CD4-positive, alpha-beta T cell (primary cell): ENCODE measurements around the gene C8G. TPM values are rescaled to one million over a fixed set of nuclear protein-coding genes. Genes with fewer than 3 reads are reported as not detected.

Experiments
- ATAC-seq: fragments of 200-7000 bp; cut with Tn5 transposase; one replicate; pipeline ENCODE4 v1.10.0; 2022; ENCODE audit warnings: mild to moderate bottlenecking; ENCODE audit not compliant: poor library complexity
- CTCF ChIA-PET: fragments of 350-600 bp; sonication (Branson Sonifier 250); formaldehyde crosslinking; loops from one replicate; lab custom pipeline; 2021; ENCODE audit warnings: antibody characterized with exemption, inconsistent platforms; lab: Charles Lee
- POLR2A ChIA-PET: fragments of 350-600 bp; sonication (Branson Sonifier 250); formaldehyde crosslinking; loops from one replicate; lab custom pipeline; 2021; ENCODE audit warnings: antibody characterized with exemption, inconsistent platforms; lab: Charles Lee
- DNase-seq, 14 experiments: peaks; one replicate each; pipeline ENCODE4 v3.0.0-alpha.2; 2013 to 2020; ENCODE audit warnings: mixed read lengths in 2 of 14
- H3K27ac ChIP-seq, 2 donors: one replicate each; pipeline versions ENCODE4 v1.5.1 to v1.7.0; 2013; ENCODE audit warnings: low read length in 2 of 2, low read depth in 1 of 2, mild to moderate bottlenecking in 1 of 2
- H3K27me3 ChIP-seq, 2 experiments: 1 replicate in 1 of 2; 2 replicates in 1 of 2; pipeline versions ENCODE4 v1.6.1 to v1.7.0; 2013; ENCODE audit warnings: low read length in 2 of 2, control low read depth in 1 of 2, mild to moderate bottlenecking in 1 of 2, moderate library complexity in 1 of 2; ENCODE audit not compliant: insufficient read depth in 2 of 2, control insufficient read depth in 1 of 2
- H3K36me3 ChIP-seq: one replicate; pipeline ENCODE4 v1.6.1; 2013; ENCODE audit warnings: low read length, control low read depth; ENCODE audit not compliant: insufficient read depth
- H3K4me1 ChIP-seq: one replicate; pipeline ENCODE4 v1.6.1; 2013; ENCODE audit warnings: low read length, control low read depth; ENCODE audit not compliant: insufficient read depth
- H3K4me3 ChIP-seq: one replicate; pipeline ENCODE4 v1.5.1; 2013; ENCODE audit warnings: mild to moderate bottlenecking, low read length, moderate library complexity
- H3K9me3 ChIP-seq, 2 experiments: 1 replicate in 1 of 2; 2 replicates in 1 of 2; pipeline versions ENCODE4 v1.6.1 to v1.7.0; 2013; ENCODE audit warnings: low read length in 2 of 2, mild to moderate bottlenecking in 2 of 2, control low read depth in 1 of 2, moderate library complexity in 1 of 2; ENCODE audit not compliant: control insufficient read depth in 1 of 2, insufficient read depth in 1 of 2
- H3K27ac Mint-ChIP-seq: one replicate; pipeline ENCODE4 v1.8.0; 2020; ENCODE audit warnings: mixed read lengths
- H3K27me3 Mint-ChIP-seq: one replicate; pipeline ENCODE4 v1.8.0; 2021; ENCODE audit warnings: mixed read lengths
- H3K36me3 Mint-ChIP-seq: one replicate; pipeline ENCODE4 v1.8.0; 2021; ENCODE audit warnings: low read depth, mixed read lengths
- H3K4me1 Mint-ChIP-seq: one replicate; pipeline ENCODE4 v1.8.0; 2021; ENCODE audit warnings: low read depth, mixed read lengths
- H3K4me3 Mint-ChIP-seq: one replicate; pipeline ENCODE4 v1.8.0; 2020; ENCODE audit warnings: mild to moderate bottlenecking, mixed read lengths
- H3K9me3 Mint-ChIP-seq: one replicate; pipeline ENCODE4 v1.8.0; 2020; ENCODE audit warnings: mixed read lengths
- CTCF ChIP-seq: fragments of 200-600 bp; IDR thresholded peaks from one replicate; pipeline ENCODE4 v1.8.0; 2022; ENCODE audit warnings: antibody characterized with exemption, mild to moderate bottlenecking
- intact Hi-C, 2 experiments: fragments of 100-400 bp; cut with DNase I in 1 of 2; cut with micrococcal nuclease in 1 of 2; formaldehyde crosslinking; loops; one replicate each; pipeline versions ENCODE4 v1.15.1 to v1.9.0; 2023 to 2025; cut with DNase I, micrococcal nuclease
- total RNA-seq, 174 experiments: library from RNA in 2 of 174; stranded (reverse) in 2 of 174; gene quantifications; one replicate each; pipeline ENCODE4 v1.2.3 and lab custom pipeline; 2021 to 2026

The C8G gene
- total RNA-seq, 2 experiments from 2014 or later, result not detected

DNA sequence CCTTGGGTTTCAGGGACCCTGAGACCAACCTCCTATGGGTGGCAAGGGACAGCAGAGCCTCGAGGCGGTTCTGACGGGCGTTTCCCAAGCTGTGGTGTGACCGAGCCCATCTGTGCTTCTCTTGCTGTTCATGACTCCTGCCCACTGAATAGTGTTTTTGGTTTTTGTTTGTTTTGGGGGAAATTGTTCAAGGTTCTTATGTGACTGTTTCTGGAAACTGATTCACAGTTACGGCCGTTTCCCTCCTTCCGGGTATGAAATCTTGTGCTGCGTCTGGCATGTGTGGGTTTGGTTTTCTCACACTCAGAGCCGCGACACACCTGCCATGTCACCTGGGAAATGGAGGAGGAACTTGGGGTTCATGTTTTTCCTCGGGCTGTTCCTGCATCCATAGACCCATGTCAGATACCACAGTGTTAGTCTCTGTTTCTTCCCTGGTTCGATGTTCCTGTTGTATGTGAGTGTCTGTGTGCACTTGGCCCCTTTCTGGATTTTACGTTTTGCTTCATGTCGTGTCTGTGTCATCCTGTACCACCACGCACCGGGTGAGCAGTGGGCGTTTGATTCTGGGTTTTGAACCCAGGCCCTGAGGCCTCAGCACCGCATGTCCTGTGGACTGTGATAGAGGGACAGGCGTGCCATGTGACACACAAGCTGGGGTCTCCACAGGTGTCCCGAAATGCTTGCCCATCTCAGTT lies 29.3 kb upstream of the C8G start:
- Mint-ChIP-seq H3K4me1 (no peaks in the 10 kb centered on the region), H3K4me3 (no peak overlapping the region), H3K9me3 (no peaks in the 10 kb centered on the region), H3K27me3 (no peaks in the 10 kb centered on the region), H3K36me3 (peaks cover 63% of the 10 kb centered on the region), H3K27ac (no peak overlapping the region)
- H3K4me1 ChIP-seq, result no peaks in the 10 kb centered on the region
- no peak for ATAC-seq
- H3K36me3 ChIP-seq, result peaks cover 56% of the 10 kb centered on the region
- no peak overlapping the region for H3K4me3 ChIP-seq
- CTCF ChIA-PET, result no interaction called here
- POLR2A ChIA-PET, result no interaction called here
- no peak overlapping the region for H3K27ac ChIP-seq
- intact Hi-C loops, result no loop called here
- no peaks in the 10 kb centered on the region for H3K9me3 ChIP-seq
- DNase-seq, result no peak
- no peak for TF ChIP-seq CTCF
- H3K27me3 ChIP-seq, result no peaks in the 10 kb centered on the region

- Histone ChIP-seq H3K27ac (no peak overlapping the region), H3K4me1 (no peaks in the 10 kb centered on the region), H3K27me3 (no peaks in the 10 kb centered on the region), H3K4me3 (no peak overlapping the region), H3K9me3 (no peaks in the 10 kb centered on the region), H3K36me3 (peaks cover 60% of the 10 kb centered on the region)
- Mint-ChIP-seq H3K4me1 (no peaks in the 10 kb centered on the region), H3K4me3 (no peak overlapping the region), H3K27ac (no peak overlapping the region), H3K9me3 (no peaks in the 10 kb centered on the region), H3K27me3 (no peaks in the 10 kb centered on the region), H3K36me3 (peaks cover 63% of the 10 kb centered on the region)
- POLR2A ChIA-PET, result no interaction called here
- intact Hi-C loops, result no loop called here
- CTCF ChIA-PET, result no interaction called here
- DNase-seq (no peak), ATAC-seq (no peak)
- no peak for TF ChIP-seq CTCF
Observed at GRCh38 chr9:136916330-136917184, 28.5 kb upstream of the C8G start.

DNA sequence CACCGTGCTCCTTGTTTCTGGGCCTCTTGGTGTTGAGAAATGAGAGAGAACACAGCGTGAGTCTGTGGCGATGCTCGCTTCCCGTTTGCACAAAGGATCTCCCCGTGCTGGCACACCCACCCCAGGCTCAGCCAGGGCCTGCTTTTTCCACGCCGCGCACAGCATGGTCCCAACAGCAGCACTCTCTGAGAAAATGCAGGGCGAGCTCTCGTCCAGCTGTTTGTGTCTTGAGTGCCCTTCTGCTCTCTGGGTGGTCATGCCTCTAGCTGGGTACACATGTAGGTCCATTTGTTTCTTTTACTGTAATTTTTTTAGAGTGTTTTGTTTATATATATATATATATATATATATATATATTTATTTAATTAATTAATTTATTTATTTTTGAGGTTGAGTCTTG lies 27.1 kb upstream of the C8G start:
- intact Hi-C loops, result no loop called here
- Histone ChIP-seq H3K36me3 (peaks cover 67% of the 10 kb centered on the region), H3K4me1 (no peaks in the 10 kb centered on the region), H3K9me3 (no peaks in the 10 kb centered on the region), H3K27ac (no peak overlapping the region), H3K4me3 (no peak overlapping the region), H3K27me3 (no peaks in the 10 kb centered on the region)
- no peaks in the 10 kb centered on the region for H3K27me3 Mint-ChIP-seq
- no peaks in the 10 kb centered on the region for H3K9me3 Mint-ChIP-seq
- ChIA-PET CTCF (no interaction called here), POLR2A (no interaction called here)
- H3K27ac Mint-ChIP-seq, result no peak overlapping the region
- DNase-seq (no peak), ATAC-seq (no peak)
- no peak overlapping the region for H3K4me3 Mint-ChIP-seq
- H3K4me1 Mint-ChIP-seq, result no peaks in the 10 kb centered on the region
- TF ChIP-seq CTCF, result no peak
- peaks cover 71% of the 10 kb centered on the region for H3K36me3 Mint-ChIP-seq
